Measurements from ENCODE around the gene FBXO38. TPM values are rescaled to one million over a fixed set of nuclear protein-coding genes. Genes with fewer than 3 reads are reported as not detected.

Gene FBXO38
- total and polyA plus RNA-seq, 2 of the 13 experiments (the other 11 are each of a cell fraction or from before 2014, with no cell fraction given), result 24.8 to 35.9 TPM

DNA sequence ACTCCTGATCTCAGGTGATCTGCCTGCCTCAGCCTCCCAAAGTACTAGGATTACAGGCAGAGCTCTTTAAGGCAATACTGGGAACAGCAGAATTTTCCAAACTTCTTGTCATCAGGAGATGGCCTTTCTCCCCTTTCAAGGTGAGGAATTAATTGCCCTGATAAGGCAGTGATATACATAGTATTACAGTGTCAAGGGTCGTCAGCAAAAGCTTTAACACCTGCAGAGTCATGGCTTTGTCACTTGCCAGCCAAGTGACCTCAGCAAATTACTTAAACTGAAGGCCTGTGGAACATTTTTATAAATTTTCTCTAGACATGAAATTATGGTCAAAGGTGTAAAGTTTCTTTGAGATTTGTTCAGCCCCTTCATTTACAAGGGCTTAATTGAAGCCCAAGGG lies 59.5 kb downstream of the FBXO38 start:
- in situ Hi-C loops (cut with HindIII; ENCODE audit: extremely low pct_ligation_motif_present, low pct_unique_long_range_greater_than_20kb), result no loop called here

More for the DNA sequence above, 59.5 kb downstream of the FBXO38 start:
- WGBS (ENCODE audit: low lambda C conversion rate), result 90% methylated on average over 1 of the region's 1 CpG
- no peaks in the 10 kb centered on the region for H3K9me3 ChIP-seq (ENCODE audit: low read length)
- TF ChIP-seq ZNF10 (CRISPR knock-in tag; IDR thresholded peaks at IDR 0.05; ENCODE audit: borderline replicate concordance, low read depth), result no peak
- TF ChIP-seq ZNF576 (CRISPR knock-in tag; IDR thresholded peaks at IDR 0.05), result no peak
- TF ChIP-seq ZBTB1 (CRISPR knock-in tag; IDR thresholded peaks at IDR 0.05; ENCODE audit: borderline replicate concordance), result no peak
- no peak for TF ChIP-seq PATZ1 (CRISPR knock-in tag; IDR thresholded peaks at IDR 0.05)
- no peak for TF ChIP-seq ZNF207 (IDR thresholded peaks at IDR 0.05; ENCODE audit: borderline replicate concordance)
- TF ChIP-seq LBX2 (CRISPR knock-in tag; IDR thresholded peaks at IDR 0.05; ENCODE audit: borderline replicate concordance), result no peak
- no peak for TF ChIP-seq FOSL1 (CRISPR knock-in tag; IDR thresholded peaks at IDR 0.05; ENCODE audit: borderline replicate concordance)
- TF ChIP-seq FOXO1 (CRISPR knock-in tag; IDR thresholded peaks at IDR 0.05), result no peak
- TF ChIP-seq, protein P1, sequence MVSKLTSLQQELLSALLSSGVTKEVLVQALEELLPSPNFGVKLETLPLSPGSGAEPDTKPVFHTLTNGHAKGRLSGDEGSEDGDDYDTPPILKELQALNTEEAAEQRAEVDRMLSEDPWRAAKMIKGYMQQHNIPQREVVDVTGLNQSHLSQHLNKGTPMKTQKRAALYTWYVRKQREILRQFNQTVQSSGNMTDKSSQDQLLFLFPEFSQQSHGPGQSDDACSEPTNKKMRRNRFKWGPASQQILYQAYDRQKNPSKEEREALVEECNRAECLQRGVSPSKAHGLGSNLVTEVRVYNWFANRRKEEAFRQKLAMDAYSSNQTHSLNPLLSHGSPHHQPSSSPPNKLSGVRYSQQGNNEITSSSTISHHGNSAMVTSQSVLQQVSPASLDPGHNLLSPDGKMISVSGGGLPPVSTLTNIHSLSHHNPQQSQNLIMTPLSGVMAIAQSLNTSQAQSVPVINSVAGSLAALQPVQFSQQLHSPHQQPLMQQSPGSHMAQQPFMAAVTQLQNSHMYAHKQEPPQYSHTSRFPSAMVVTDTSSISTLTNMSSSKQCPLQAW (CRISPR knock-in tag; IDR thresholded peaks at IDR 0.05), result no peak
- TF ChIP-seq CENPX (CRISPR knock-in tag; IDR thresholded peaks at IDR 0.05), result no peak
- TF ChIP-seq, protein P2, sequence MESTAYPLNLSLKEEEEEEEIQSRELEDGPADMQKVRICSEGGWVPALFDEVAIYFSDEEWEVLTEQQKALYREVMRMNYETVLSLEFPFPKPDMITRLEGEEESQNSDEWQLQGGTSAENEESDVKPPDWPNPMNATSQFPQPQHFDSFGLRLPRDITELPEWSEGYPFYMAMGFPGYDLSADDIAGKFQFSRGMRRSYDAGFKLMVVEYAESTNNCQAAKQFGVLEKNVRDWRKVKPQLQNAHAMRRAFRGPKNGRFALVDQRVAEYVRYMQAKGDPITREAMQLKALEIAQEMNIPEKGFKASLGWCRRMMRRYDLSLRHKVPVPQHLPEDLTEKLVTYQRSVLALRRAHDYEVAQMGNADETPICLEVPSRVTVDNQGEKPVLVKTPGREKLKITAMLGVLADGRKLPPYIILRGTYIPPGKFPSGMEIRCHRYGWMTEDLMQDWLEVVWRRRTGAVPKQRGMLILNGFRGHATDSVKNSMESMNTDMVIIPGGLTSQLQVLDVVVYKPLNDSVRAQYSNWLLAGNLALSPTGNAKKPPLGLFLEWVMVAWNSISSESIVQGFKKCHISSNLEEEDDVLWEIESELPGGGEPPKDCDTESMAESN (CRISPR knock-in tag; conservative IDR thresholded peaks at IDR 0.05), result no peak
- TF ChIP-seq HMG20A (CRISPR knock-in tag; IDR thresholded peaks at IDR 0.05; ENCODE audit: borderline replicate concordance), result no peak
- no peak for TF ChIP-seq ZNF282 (IDR thresholded peaks at IDR 0.05; ENCODE audit: partially characterized antibody)
- TF ChIP-seq HNRNPL (IDR thresholded peaks at IDR 0.05; ENCODE audit: low read depth, low read length), result no peak
- TF ChIP-seq, protein P3, sequence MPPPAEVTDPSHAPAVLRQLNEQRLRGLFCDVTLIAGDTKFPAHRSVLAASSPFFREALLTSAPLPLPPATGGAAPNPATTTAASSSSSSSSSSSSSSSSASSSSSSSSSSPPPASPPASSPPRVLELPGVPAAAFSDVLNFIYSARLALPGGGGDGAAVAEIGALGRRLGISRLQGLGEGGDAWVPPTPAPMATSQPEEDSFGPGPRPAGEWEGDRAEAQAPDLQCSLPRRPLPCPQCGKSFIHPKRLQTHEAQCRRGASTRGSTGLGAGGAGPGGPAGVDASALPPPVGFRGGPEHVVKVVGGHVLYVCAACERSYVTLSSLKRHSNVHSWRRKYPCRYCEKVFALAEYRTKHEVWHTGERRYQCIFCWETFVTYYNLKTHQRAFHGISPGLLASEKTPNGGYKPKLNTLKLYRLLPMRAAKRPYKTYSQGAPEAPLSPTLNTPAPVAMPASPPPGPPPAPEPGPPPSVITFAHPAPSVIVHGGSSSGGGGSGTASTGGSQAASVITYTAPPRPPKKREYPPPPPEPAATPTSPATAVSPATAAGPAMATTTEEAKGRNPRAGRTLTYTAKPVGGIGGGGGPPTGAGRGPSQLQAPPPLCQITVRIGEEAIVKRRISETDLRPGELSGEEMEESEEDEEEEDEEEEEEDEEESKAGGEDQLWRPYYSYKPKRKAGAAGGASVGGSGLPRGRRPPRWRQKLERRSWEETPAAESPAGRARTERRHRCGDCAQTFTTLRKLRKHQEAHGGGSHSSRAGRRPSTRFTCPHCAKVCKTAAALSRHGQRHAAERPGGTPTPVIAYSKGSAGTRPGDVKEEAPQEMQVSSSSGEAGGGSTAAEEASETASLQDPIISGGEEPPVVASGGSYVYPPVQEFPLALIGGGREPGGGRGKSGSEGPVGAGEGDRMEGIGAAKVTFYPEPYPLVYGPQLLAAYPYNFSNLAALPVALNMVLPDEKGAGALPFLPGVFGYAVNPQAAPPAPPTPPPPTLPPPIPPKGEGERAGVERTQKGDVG (CRISPR knock-in tag; IDR thresholded peaks at IDR 0.05; ENCODE audit: borderline replicate concordance), result no peak
- H4K20me1 ChIP-seq (ENCODE audit: insufficient read depth, low read length), result no peaks in the 10 kb centered on the region
- H3K4me2 ChIP-seq (ENCODE audit: low read depth, low read length), result no peak overlapping the region
- intact Hi-C loops (cut with micrococcal nuclease; ENCODE audit: unreplicated experiment), result loop anchor here (5.0 to 10.0 kb wide), 2 partner anchors 266 to 672 kb away; no protein-coding TSS in a partner anchor
- no peak overlapping the region for H3K4me3 ChIP-seq (replicated peaks in 1 of 3; ENCODE audit: insufficient read depth in 1 of 3, low read depth in 2 of 3, low read length in 3 of 3)
- H3K79me2 ChIP-seq (ENCODE audit: insufficient read depth, low read length), result no peaks in the 10 kb centered on the region
- no peak overlapping the region for H3K27ac ChIP-seq (ENCODE audit: extremely low read length, insufficient read depth, low read length)
- DNase-seq (ENCODE audit: low spot score), result no peak
- POLR2A ChIA-PET, result no interaction called here
- FAIRE-seq, result no peak
- H3K9ac ChIP-seq (ENCODE audit: insufficient read depth, low read depth, low read length), result no peak overlapping the region
- H3K27me3 ChIP-seq (ENCODE audit: control insufficient read depth in 1 of 2, insufficient read depth in 2 of 2, low read length in 2 of 2), result no peaks in the 10 kb centered on the region
- no peaks in the 10 kb centered on the region for H3K4me1 ChIP-seq (ENCODE audit: insufficient read depth, low read length)
- no peak for ATAC-seq
- CTCF ChIA-PET (ENCODE audit: low intra/inter-chr PET ratio, low total read pairs), result interaction anchor here (0.7 to 2.2 kb wide), 4 partner anchors 39 to 671 kb away, joined by 3 to 21 read pairs (median 5); no protein-coding TSS in a partner anchor
- BruUV-seq (replicated peaks), result no TSS peak
- H2AFZ ChIP-seq (ENCODE audit: low read length), result no peak overlapping the region
- H3K36me3 ChIP-seq (replicated peaks in 1 of 2; ENCODE audit: control insufficient read depth in 1 of 2, insufficient read depth in 2 of 2, low read length in 2 of 2), result peaks cover 10 to 29% of the 10 kb centered on the region in 2 experiments

Data from HepG2 (cell line).